HG03457 (cell line): ENCODE measurements around the gene MIOX.

Source experiments
- ATAC-seq: cut with Tn5 transposase; IDR thresholded peaks from one replicate; pipeline ENCODE4 v1.9.1; 2021; ENCODE audit warnings: moderate number of reproducible peaks; ENCODE audit not compliant: unreplicated experiment

Gene MIOX

GRCh38 chr22:50486561-50487289, at the start of gene MIOX:
Gene MIOX, plus strand, starts transcription at chr22:50486859. Its CDS starts 39 bp downstream, at chr22:50486898.
- no peak for ATAC-seq

- no peak for ATAC-seq
Measured at GRCh38 chr22:50437511-50438304, 49.0 kb upstream of the MIOX start.

GRCh38 chr22:50438305-50439275, 48.1 kb upstream of the MIOX start:
- ATAC-seq, result no peak

- ATAC-seq, result no peak
Measured at GRCh38 chr22:50439314-50439870, 47.3 kb upstream of the MIOX start.

GRCh38 chr22:50439871-50440331, 46.8 kb upstream of the MIOX start:
- no peak for ATAC-seq

GRCh38 chr22:50440544-50441249, 46.0 kb upstream of the MIOX start:
- ATAC-seq, result no peak

- ATAC-seq, result no peak
Measured at GRCh38 chr22:50441428-50441993, 45.1 kb upstream of the MIOX start.

- ATAC-seq, result no peak
Measured at GRCh38 chr22:50443197-50443596, 43.5 kb upstream of the MIOX start.

GRCh38 chr22:50443801-50444625, 42.6 kb upstream of the MIOX start:
- ATAC-seq, result no peak

GRCh38 chr22:50444663-50445062, 42.0 kb upstream of the MIOX start:
- ATAC-seq, result no peak

- no peak for ATAC-seq
Measured at GRCh38 chr22:50445071-50445879, 41.4 kb upstream of the MIOX start.

GRCh38 chr22:50445880-50446707, 40.6 kb upstream of the MIOX start:
- ATAC-seq, result no peak

- no peak for ATAC-seq
Measured at GRCh38 chr22:50446708-50447575, 39.7 kb upstream of the MIOX start.

GRCh38 chr22:50447576-50448551, 38.8 kb upstream of the MIOX start:
- ATAC-seq, result no peak

GRCh38 chr22:50452649-50453048, 34.0 kb upstream of the MIOX start:
- no peak for ATAC-seq
